ENCODE results near the gene HPS5. TPM values are rescaled to one million over a fixed set of nuclear protein-coding genes. Genes with fewer than 3 reads are reported as not detected.

HPS5 gene
- total RNA-seq, 4 donors from 2014 or later, result 3.0 to 18.9 (median 14.2) TPM

GRCh38 chr11:18364495-18365073 lies 42.6 kb upstream of the HPS5 start:
- intact Hi-C loops (cut with DNase I; ENCODE audit: low total_unique reads), result no loop called here
- Histone ChIP-seq H3K4me3 (no peak overlapping the region), H3K36me3 (peaks cover 0 to 71% (median 34%) of the 10 kb centered on the region in 4 donors), H3K27ac (no peak overlapping the region), H3K27me3 (no peaks in the 10 kb centered on the region), H3K9me3 (no peaks in the 10 kb centered on the region), H3K4me1 (no peaks in the 10 kb centered on the region)
- in situ Hi-C loops (cut with MboI; ENCODE audit: low pct_ligation_motif_present in 1 of 4, low pct_unique_long_range_greater_than_20kb in 1 of 4, low sequenced_read_pairs in 3 of 4), result no loop called here
- no peak for TF ChIP-seq POLR2AphosphoS5 (IDR thresholded peaks at IDR 0.05)
- TF ChIP-seq POLR2A (IDR thresholded peaks at IDR 0.05), result no peak
- TF ChIP-seq EP300 (IDR thresholded peaks at IDR 0.05; ENCODE audit: low read depth), result no peak
- DNase-seq, result no peak
- WGBS, 2 donors (ENCODE audit: low coverage in 1 of 2), result 82 to 89% methylated on average over 4 of the region's 4 CpGs

- Histone ChIP-seq H3K27ac (no peak overlapping the region), H3K36me3 (peaks cover 0 to 85% (median 39%) of the 10 kb centered on the region in 4 donors), H3K4me1 (no peaks in the 10 kb centered on the region), H3K9me3 (no peaks in the 10 kb centered on the region), H3K4me3 (no peak overlapping the region), H3K27me3 (no peaks in the 10 kb centered on the region)
- TF ChIP-seq POLR2AphosphoS5 (IDR thresholded peaks at IDR 0.05) (no peak), POLR2A (IDR thresholded peaks at IDR 0.05) (no peak), EP300 (IDR thresholded peaks at IDR 0.05; ENCODE audit: low read depth) (no peak)
- TF ChIP-seq, protein P1, sequence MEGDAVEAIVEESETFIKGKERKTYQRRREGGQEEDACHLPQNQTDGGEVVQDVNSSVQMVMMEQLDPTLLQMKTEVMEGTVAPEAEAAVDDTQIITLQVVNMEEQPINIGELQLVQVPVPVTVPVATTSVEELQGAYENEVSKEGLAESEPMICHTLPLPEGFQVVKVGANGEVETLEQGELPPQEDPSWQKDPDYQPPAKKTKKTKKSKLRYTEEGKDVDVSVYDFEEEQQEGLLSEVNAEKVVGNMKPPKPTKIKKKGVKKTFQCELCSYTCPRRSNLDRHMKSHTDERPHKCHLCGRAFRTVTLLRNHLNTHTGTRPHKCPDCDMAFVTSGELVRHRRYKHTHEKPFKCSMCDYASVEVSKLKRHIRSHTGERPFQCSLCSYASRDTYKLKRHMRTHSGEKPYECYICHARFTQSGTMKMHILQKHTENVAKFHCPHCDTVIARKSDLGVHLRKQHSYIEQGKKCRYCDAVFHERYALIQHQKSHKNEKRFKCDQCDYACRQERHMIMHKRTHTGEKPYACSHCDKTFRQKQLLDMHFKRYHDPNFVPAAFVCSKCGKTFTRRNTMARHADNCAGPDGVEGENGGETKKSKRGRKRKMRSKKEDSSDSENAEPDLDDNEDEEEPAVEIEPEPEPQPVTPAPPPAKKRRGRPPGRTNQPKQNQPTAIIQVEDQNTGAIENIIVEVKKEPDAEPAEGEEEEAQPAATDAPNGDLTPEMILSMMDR (IDR thresholded peaks at IDR 0.05), result no peak
- 75 to 93% methylated on average over 2 to 5 of the region's 5 CpGs for WGBS, 2 donors (ENCODE audit: low coverage in 1 of 2)
- in situ Hi-C loops (cut with MboI; ENCODE audit: low pct_ligation_motif_present in 1 of 4, low pct_unique_long_range_greater_than_20kb in 1 of 4, low sequenced_read_pairs in 3 of 4), result no loop called here
- DNase-seq, result no peak
- intact Hi-C loops (cut with DNase I; ENCODE audit: low total_unique reads), result no loop called here
Measured at GRCh38 chr11:18361154-18361553, 39.2 kb upstream of the HPS5 start.

DNA sequence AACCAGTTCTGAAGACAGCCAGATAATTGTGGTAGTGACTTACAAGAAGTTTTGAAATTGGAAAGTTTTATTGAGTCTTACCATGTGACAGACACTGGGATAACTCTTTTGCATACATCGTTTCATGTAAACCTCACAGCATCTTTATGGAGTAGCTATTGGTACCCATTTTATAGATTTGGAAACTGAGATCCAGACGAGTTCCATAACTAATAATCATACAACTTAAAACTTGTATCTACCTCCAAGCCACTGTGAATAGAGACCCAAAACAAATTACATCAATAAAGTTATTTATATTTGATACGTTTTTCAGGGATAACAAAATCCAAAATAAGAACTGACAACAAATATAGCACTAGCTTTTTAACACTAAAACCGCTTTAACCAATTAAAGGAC lies 36.7 kb upstream of the HPS5 start:
- Histone ChIP-seq H3K4me1 (no peaks in the 10 kb centered on the region), H3K27me3 (no peaks in the 10 kb centered on the region), H3K27ac (no peak overlapping the region), H3K4me3 (no peak overlapping the region), H3K9me3 (no peaks in the 10 kb centered on the region), H3K36me3 (peaks cover 0 to 76% (median 26%) of the 10 kb centered on the region in 4 donors)
- no peak for DNase-seq
- in situ Hi-C loops (cut with MboI; ENCODE audit: low pct_ligation_motif_present in 1 of 4, low pct_unique_long_range_greater_than_20kb in 1 of 4, low sequenced_read_pairs in 3 of 4), result no loop called here
- WGBS, 2 donors (ENCODE audit: low coverage in 1 of 2), result 90 to 96% methylated on average over 4 of the region's 4 CpGs
- TF ChIP-seq POLR2AphosphoS5 (IDR thresholded peaks at IDR 0.05), result no peak
- TF ChIP-seq POLR2A (IDR thresholded peaks at IDR 0.05), result no peak
- TF ChIP-seq, protein P1 (IDR thresholded peaks at IDR 0.05), result no peak
- no peak for TF ChIP-seq EP300 (IDR thresholded peaks at IDR 0.05; ENCODE audit: low read depth)
- intact Hi-C loops (cut with DNase I; ENCODE audit: low total_unique reads), result no loop called here

- H3K4me3 ChIP-seq, result no peak overlapping the region
- DNase-seq, result no peak
- H3K9me3 ChIP-seq, result no peaks in the 10 kb centered on the region
- in situ Hi-C loops (cut with MboI; ENCODE audit: low pct_ligation_motif_present in 1 of 4, low pct_unique_long_range_greater_than_20kb in 1 of 4, low sequenced_read_pairs in 3 of 4), result no loop called here
- no peak for TF ChIP-seq EP300 (IDR thresholded peaks at IDR 0.05; ENCODE audit: low read depth)
- intact Hi-C loops (cut with DNase I; ENCODE audit: low total_unique reads), result loop anchor here (5.0 kb wide), 1 partner anchor 1530 kb away; no protein-coding TSS in a partner anchor
- no peaks in the 10 kb centered on the region for H3K4me1 ChIP-seq
- H3K27ac ChIP-seq, result no peak overlapping the region
- peaks cover 0 to 55% (median 9%) of the 10 kb centered on the region in 4 donors for H3K36me3 ChIP-seq
- no peaks in the 10 kb centered on the region for H3K27me3 ChIP-seq
- 92 to 93% methylated on average over 3 of the region's 3 CpGs for WGBS, 2 donors (ENCODE audit: low coverage in 1 of 2)
Measured at GRCh38 chr11:18352581-18352980, 30.6 kb upstream of the HPS5 start.

GRCh38 chr11:18347471-18348125 lies 25.7 kb upstream of the HPS5 start:
- Histone ChIP-seq H3K4me1 (no peaks in the 10 kb centered on the region), H3K27ac (no peak overlapping the region), H3K36me3 (peaks cover 0 to 45% (median 20%) of the 10 kb centered on the region in 4 donors), H3K4me3 (no peak overlapping the region), H3K9me3 (no peaks in the 10 kb centered on the region), H3K27me3 (no peaks in the 10 kb centered on the region)
- TF ChIP-seq POLR2AphosphoS5 (IDR thresholded peaks at IDR 0.05), result no peak
- in situ Hi-C loops (cut with MboI; ENCODE audit: low pct_ligation_motif_present in 1 of 4, low pct_unique_long_range_greater_than_20kb in 1 of 4, low sequenced_read_pairs in 3 of 4), result loop anchor here in 1 of 4 donors (25.0 kb wide), 1 partner anchor 165 kb away; no protein-coding TSS in a partner anchor
- WGBS, 2 donors (ENCODE audit: low coverage in 1 of 2), result 84 to 86% methylated on average over 5 of the region's 5 CpGs
- no peak for DNase-seq
- intact Hi-C loops (cut with DNase I; ENCODE audit: low total_unique reads), result no loop called here
